Right atrium auricular region (tissue), 2 donors: ENCODE measurements around the gene TLE4. TPM values are rescaled to one million over a fixed set of nuclear protein-coding genes. Genes with fewer than 3 reads are reported as not detected.

Experiments
- DNase-seq: peaks from one replicate; pipeline ENCODE4 v3.0.0-alpha.2; 2019; ENCODE audit warnings: low spot score
- H3K27ac ChIP-seq, 2 donors: fragments of 200-600 bp; sonication (generic); 1 replicate in 1 of 2; 2 replicates in 1 of 2; pipeline ENCODE4 v1.5.1; 2016 to 2019
- H3K27me3 ChIP-seq, 2 donors: fragments of 200-600 bp; sonication (generic); one replicate each; pipeline versions ENCODE4 v1.5.1 to v1.6.0; 2017 to 2019
- H3K36me3 ChIP-seq: fragments of 200-600 bp; sonication (generic); one replicate; pipeline ENCODE4 v1.5.1; 2016
- H3K4me1 ChIP-seq, 2 donors: fragments of 200-600 bp; sonication (generic); one replicate each; pipeline versions ENCODE4 v1.5.1 to v1.6.0; 2017 to 2019
- H3K4me3 ChIP-seq, 2 donors: fragments of 200-600 bp; sonication (generic); 1 replicate in 1 of 2; 2 replicates in 1 of 2; pipeline ENCODE4 v1.5.1; 2017 to 2019; ENCODE audit warnings: mild to moderate bottlenecking in 1 of 2, moderate library complexity in 1 of 2
- H3K9me3 ChIP-seq, 2 donors: fragments of 200-600 bp; sonication (generic); one replicate each; pipeline ENCODE4 v1.5.1; 2019
- CTCF ChIP-seq, 2 donors: fragments of 200-600 bp; sonication (generic); IDR thresholded peaks; one replicate each; pipeline ENCODE4 v1.5.1; 2019; ENCODE audit warnings: antibody characterized with exemption in 2 of 2
- total RNA-seq, 2 donors: library from RNA; depleted of rRNA; stranded (reverse); fragments of >200 nt; gene quantifications; one replicate each; pipeline ENCODE4 v1.1.0, GENCODE V29; 2016

Gene TLE4
- total RNA-seq, 2 donors from 2014 or later: 18.9 to 26.1 TPM

GRCh38 chr9:79762070-79762469 is 190.3 kb downstream of the TLE4 start:
- Histone ChIP-seq H3K27me3 (no peaks in the 10 kb centered on the region), H3K4me1 (no peaks in the 10 kb centered on the region), H3K4me3 (no peak overlapping the region), H3K36me3 (no peaks in the 10 kb centered on the region), H3K27ac (no peak overlapping the region), H3K9me3 (no peaks in the 10 kb centered on the region)
- DNase-seq: no peak
- no peak for TF ChIP-seq CTCF (IDR thresholded peaks at IDR 0.05)

DNA sequence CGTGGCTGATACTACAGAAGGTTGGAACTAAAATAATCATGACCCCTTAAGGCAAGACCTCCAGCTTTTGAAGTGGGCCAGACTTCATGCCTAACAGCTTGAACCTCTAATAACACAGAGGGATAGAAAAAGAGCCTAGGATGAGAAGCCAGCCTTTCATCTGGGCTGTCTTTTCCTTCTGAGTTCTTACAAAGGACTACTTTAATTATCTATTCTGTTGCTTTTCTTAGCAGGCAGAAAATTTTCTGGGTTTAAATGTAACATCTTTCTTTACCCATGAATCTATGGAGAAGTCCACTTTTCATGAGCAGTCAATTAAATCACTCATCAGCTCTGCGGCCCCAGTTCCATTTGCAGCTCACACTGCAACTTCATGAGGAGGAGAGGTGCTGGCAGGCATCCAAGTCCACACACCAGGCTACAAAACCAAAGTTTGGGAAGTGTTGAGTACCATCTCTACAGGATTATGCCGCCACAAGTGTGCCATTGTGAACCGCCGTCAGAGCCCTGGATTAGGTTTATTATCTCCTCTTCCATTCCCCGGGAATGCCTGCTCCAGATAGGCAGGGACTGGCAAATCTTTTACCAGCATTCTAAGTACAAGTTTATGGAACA is 192.0 kb downstream of the TLE4 start:
- no peak overlapping the region for H3K27ac ChIP-seq
- no peaks in the 10 kb centered on the region for H3K4me1 ChIP-seq
- no peak overlapping the region for H3K4me3 ChIP-seq
- H3K36me3 ChIP-seq: no peaks in the 10 kb centered on the region
- no peaks in the 10 kb centered on the region for H3K9me3 ChIP-seq
- DNase-seq: no peak
- H3K27me3 ChIP-seq: no peaks in the 10 kb centered on the region
- TF ChIP-seq CTCF (IDR thresholded peaks at IDR 0.05): no peak

DNA sequence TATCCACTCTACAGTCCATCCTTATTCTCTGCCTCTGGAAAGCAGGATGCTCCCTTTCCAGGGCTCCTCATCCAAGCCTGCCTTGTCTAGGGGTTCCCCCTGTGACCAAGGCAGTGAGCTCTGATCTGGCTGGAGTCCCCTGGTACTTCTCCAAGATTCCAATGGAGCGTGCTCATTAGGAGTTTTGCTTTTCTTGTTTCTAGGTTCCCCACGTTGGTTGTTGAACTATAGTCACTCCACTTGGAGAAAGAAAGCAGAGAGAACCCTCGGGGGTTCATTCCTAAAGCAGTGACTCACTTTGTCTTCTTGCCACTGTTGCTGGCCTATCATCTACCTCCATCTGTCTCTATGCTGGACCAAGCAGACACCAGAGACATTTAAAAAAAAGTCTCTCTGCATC is 192.6 kb downstream of the TLE4 start:
- no peak for TF ChIP-seq CTCF (IDR thresholded peaks at IDR 0.05)
- Histone ChIP-seq H3K36me3 (no peaks in the 10 kb centered on the region), H3K4me1 (no peaks in the 10 kb centered on the region), H3K27ac (no peak overlapping the region), H3K9me3 (no peaks in the 10 kb centered on the region), H3K4me3 (no peak overlapping the region), H3K27me3 (no peaks in the 10 kb centered on the region)
- DNase-seq: peak; percentile 66

GRCh38 chr9:79765466-79765865 is 193.7 kb downstream of the TLE4 start:
- Histone ChIP-seq H3K4me3 (no peak overlapping the region), H3K4me1 (no peaks in the 10 kb centered on the region), H3K9me3 (no peaks in the 10 kb centered on the region), H3K27me3 (no peaks in the 10 kb centered on the region), H3K36me3 (no peaks in the 10 kb centered on the region), H3K27ac (no peak overlapping the region)
- DNase-seq: no peak
- TF ChIP-seq CTCF (IDR thresholded peaks at IDR 0.05): no peak

- H3K27me3 ChIP-seq: no peaks in the 10 kb centered on the region
- H3K4me1 ChIP-seq: no peaks in the 10 kb centered on the region
- no peak for TF ChIP-seq CTCF (IDR thresholded peaks at IDR 0.05)
- no peak overlapping the region for H3K4me3 ChIP-seq
- H3K27ac ChIP-seq: no peak overlapping the region
- H3K36me3 ChIP-seq: no peaks in the 10 kb centered on the region
- DNase-seq: no peak
- H3K9me3 ChIP-seq: no peaks in the 10 kb centered on the region
Observed at GRCh38 chr9:79766091-79766490, 194.3 kb downstream of the TLE4 start.

GRCh38 chr9:79768194-79768593 is 196.4 kb downstream of the TLE4 start:
- no peak overlapping the region for H3K27ac ChIP-seq
- DNase-seq: no peak
- no peak overlapping the region for H3K4me3 ChIP-seq
- H3K9me3 ChIP-seq: no peaks in the 10 kb centered on the region
- no peak for TF ChIP-seq CTCF (IDR thresholded peaks at IDR 0.05)
- H3K27me3 ChIP-seq: no peaks in the 10 kb centered on the region
- no peaks in the 10 kb centered on the region for H3K4me1 ChIP-seq
- no peaks in the 10 kb centered on the region for H3K36me3 ChIP-seq
